ENCODE measurements around the gene ELMO2.

DNA sequence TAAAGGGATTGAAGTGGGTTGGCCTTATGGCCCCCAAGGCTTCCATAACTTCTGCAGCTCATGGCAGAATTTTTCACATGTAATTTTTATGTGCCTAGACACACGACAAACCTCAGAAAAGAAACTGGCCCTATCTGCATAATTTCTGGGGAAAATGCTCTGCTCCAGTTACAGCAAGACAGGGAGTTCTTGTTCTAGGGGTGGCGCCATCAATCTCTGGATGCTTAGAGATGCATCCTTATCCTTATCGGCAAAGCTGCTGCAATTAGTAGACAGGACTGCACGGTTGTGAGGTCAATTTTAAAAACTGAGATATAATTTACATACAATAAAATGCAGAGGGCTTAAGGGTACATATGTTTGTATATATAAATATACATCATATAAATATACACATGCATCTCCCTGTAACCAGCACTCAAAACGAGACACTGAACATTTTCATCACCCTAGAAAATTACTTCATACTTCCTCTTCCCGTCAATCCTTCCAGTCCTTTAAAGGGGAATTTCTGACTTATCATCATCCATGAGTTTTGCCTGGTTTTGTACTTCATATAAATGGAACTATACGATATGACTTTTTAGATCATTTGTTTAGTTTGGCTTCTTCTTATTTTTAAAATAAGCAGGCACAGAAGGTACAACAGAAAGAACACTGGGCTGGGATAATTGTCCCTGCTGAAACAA is 10.2 kb downstream of the ELMO2 start:
- TF ChIP-seq, protein P1, sequence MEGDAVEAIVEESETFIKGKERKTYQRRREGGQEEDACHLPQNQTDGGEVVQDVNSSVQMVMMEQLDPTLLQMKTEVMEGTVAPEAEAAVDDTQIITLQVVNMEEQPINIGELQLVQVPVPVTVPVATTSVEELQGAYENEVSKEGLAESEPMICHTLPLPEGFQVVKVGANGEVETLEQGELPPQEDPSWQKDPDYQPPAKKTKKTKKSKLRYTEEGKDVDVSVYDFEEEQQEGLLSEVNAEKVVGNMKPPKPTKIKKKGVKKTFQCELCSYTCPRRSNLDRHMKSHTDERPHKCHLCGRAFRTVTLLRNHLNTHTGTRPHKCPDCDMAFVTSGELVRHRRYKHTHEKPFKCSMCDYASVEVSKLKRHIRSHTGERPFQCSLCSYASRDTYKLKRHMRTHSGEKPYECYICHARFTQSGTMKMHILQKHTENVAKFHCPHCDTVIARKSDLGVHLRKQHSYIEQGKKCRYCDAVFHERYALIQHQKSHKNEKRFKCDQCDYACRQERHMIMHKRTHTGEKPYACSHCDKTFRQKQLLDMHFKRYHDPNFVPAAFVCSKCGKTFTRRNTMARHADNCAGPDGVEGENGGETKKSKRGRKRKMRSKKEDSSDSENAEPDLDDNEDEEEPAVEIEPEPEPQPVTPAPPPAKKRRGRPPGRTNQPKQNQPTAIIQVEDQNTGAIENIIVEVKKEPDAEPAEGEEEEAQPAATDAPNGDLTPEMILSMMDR (IDR thresholded peaks at IDR 0.05): no peak
- TF ChIP-seq ZFX (IDR thresholded peaks at IDR 0.05; ENCODE audit: borderline replicate concordance): no peak

Data from 22Rv1 (cell line).